Measurements from ENCODE around the gene HGF. TPM values are rescaled to one million over a fixed set of nuclear protein-coding genes. Genes with fewer than 3 reads are reported as not detected.

Gene HGF
- total RNA-seq, 4 donors from 2014 or later, result 5.0 to 13.4 (median 5.6) TPM

DNA sequence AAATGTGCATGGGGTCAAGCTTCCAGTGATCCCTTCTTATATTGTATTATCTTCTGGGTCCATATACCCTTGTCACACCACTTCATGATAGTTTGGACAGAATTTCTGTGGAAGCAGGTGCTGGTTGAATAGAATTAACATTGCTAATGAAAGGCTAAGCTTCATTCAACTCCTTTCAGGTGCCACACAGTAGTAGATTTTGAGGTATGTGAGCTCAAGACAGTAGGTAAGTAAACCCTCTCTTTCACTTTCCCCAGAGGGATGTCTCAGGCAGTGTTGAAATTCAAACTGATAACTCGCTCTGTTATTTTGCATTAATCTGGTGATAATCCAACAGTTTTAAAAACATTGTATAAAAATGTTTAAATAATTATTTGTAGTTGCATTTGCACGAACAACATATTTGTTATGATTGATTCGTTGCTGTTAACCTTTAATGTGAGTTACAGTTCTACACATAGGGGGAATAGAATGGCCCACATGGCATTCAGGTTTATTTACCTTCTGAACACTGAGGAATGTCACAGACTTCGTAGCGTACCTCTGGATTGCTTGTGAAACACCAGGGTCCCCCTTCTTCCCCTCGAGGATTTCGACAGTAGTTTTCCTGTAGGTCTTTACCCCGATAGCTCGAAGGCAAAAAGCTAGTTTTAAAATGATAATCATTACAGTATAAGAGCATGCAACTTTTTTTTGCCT, 18.1 kb downstream of the HGF start:
- Histone ChIP-seq H3K27ac (replicated peaks in 1 of 4) (no peak overlapping the region), H3K9me3 (no peaks in the 10 kb centered on the region), H3K4me3 (no peak overlapping the region), H3K36me3 (peaks cover 0 to 18% (median 0%) of the 10 kb centered on the region in 4 donors), H3K27me3 (no peaks in the 10 kb centered on the region), H3K4me1 (peaks cover 0 to 8% (median 6%) of the 10 kb centered on the region in 4 donors)
- TF ChIP-seq POLR2AphosphoS5 (IDR thresholded peaks at IDR 0.05) (no peak), POLR2A (IDR thresholded peaks at IDR 0.05; ENCODE audit: low read depth) (no peak), EP300 (IDR thresholded peaks at IDR 0.05) (no peak)
- TF ChIP-seq, protein P1, sequence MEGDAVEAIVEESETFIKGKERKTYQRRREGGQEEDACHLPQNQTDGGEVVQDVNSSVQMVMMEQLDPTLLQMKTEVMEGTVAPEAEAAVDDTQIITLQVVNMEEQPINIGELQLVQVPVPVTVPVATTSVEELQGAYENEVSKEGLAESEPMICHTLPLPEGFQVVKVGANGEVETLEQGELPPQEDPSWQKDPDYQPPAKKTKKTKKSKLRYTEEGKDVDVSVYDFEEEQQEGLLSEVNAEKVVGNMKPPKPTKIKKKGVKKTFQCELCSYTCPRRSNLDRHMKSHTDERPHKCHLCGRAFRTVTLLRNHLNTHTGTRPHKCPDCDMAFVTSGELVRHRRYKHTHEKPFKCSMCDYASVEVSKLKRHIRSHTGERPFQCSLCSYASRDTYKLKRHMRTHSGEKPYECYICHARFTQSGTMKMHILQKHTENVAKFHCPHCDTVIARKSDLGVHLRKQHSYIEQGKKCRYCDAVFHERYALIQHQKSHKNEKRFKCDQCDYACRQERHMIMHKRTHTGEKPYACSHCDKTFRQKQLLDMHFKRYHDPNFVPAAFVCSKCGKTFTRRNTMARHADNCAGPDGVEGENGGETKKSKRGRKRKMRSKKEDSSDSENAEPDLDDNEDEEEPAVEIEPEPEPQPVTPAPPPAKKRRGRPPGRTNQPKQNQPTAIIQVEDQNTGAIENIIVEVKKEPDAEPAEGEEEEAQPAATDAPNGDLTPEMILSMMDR (IDR thresholded peaks at IDR 0.05), result no peak
- intact Hi-C loops (cut with DNase I), result no loop called here
- DNase-seq (ENCODE audit: extremely low spot score), result no peak
- 79% methylated on average over 9 of the region's 9 CpGs for WGBS

GRCh38 chr7:81745637-81746036, 24.2 kb downstream of the HGF start:
- no peak overlapping the region for H3K4me3 ChIP-seq
- H3K36me3 ChIP-seq, result peaks cover 0 to 12% (median 4%) of the 10 kb centered on the region in 4 donors
- H3K9me3 ChIP-seq, result no peaks in the 10 kb centered on the region
- 81% methylated on average over 2 of the region's 2 CpGs for WGBS
- TF ChIP-seq EP300 (IDR thresholded peaks at IDR 0.05) (no peak), POLR2A (IDR thresholded peaks at IDR 0.05; ENCODE audit: low read depth) (no peak), POLR2AphosphoS5 (IDR thresholded peaks at IDR 0.05) (no peak)
- TF ChIP-seq, protein P1 (IDR thresholded peaks at IDR 0.05), result no peak
- H3K4me1 ChIP-seq, result no peaks in the 10 kb centered on the region
- no peaks in the 10 kb centered on the region for H3K27me3 ChIP-seq
- no peak overlapping the region for H3K27ac ChIP-seq (replicated peaks in 1 of 4)
- intact Hi-C loops (cut with DNase I), result no loop called here
- no peak for DNase-seq (ENCODE audit: extremely low spot score)

DNA sequence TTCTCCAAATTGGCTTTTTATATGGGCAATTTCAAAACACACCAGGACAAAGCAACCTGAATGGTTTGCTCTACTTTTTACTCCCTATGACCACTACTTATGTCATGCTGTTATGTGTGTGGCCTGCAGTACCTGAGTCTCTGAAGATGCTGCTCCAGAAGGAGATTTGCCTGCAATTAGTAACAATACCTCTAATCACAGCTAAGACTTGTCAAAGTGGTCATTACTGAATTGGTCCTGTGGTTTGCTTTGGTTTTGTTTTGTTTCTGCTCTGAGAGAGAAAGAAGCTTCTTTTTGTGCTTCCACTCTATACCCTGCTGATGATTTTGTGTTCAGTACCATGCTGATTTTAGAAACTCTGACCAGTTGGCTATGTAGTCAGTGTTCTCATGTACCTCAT, 25.5 kb downstream of the HGF start:
- no peak overlapping the region for H3K4me3 ChIP-seq
- TF ChIP-seq EP300 (IDR thresholded peaks at IDR 0.05) (no peak), POLR2AphosphoS5 (IDR thresholded peaks at IDR 0.05) (no peak), POLR2A (IDR thresholded peaks at IDR 0.05; ENCODE audit: low read depth) (no peak)
- TF ChIP-seq, protein P1 (IDR thresholded peaks at IDR 0.05), result no peak
- H3K27me3 ChIP-seq, result no peaks in the 10 kb centered on the region
- H3K4me1 ChIP-seq, result no peaks in the 10 kb centered on the region
- DNase-seq (ENCODE audit: extremely low spot score), result no peak
- peaks cover 0 to 12% (median 4%) of the 10 kb centered on the region in 4 donors for H3K36me3 ChIP-seq
- intact Hi-C loops (cut with DNase I), result no loop called here
- H3K27ac ChIP-seq (replicated peaks in 1 of 4), result no peak overlapping the region
- H3K9me3 ChIP-seq, result no peaks in the 10 kb centered on the region

DNA sequence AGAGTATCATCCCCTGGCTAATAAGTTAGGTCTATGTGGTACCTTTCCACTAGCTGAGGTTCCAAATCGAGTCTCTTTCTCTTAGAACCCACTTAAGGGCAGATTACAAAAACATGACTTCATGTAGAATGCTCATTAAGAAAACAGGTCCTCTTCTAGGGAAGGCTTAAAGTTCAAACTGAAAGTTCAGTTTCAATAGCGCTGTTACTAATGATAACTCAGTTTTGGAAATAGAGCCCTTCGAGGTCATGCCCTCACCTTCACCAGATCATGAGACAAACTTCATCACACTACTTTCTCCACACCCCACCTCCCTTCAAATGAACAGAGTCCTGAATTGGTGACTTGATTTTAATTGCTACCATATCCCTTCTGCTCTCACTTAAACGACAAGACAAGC, 26.2 kb downstream of the HGF start:
- no peaks in the 10 kb centered on the region for H3K9me3 ChIP-seq
- TF ChIP-seq POLR2A (IDR thresholded peaks at IDR 0.05; ENCODE audit: low read depth) (no peak), EP300 (IDR thresholded peaks at IDR 0.05) (no peak), POLR2AphosphoS5 (IDR thresholded peaks at IDR 0.05) (no peak)
- TF ChIP-seq, protein P1 (IDR thresholded peaks at IDR 0.05), result no peak
- no peak for DNase-seq (ENCODE audit: extremely low spot score)
- no peaks in the 10 kb centered on the region for H3K27me3 ChIP-seq
- H3K4me3 ChIP-seq, result no peak overlapping the region
- 86% methylated on average over 4 of the region's 4 CpGs for WGBS
- H3K27ac ChIP-seq (replicated peaks in 1 of 4), result no peak overlapping the region
- H3K36me3 ChIP-seq, result peaks cover 0 to 12% (median 4%) of the 10 kb centered on the region in 4 donors
- intact Hi-C loops (cut with DNase I), result no loop called here
- H3K4me1 ChIP-seq, result no peaks in the 10 kb centered on the region

- no peak for DNase-seq (ENCODE audit: extremely low spot score)
- intact Hi-C loops (cut with DNase I), result no loop called here
- Histone ChIP-seq H3K27ac (replicated peaks in 1 of 4) (no peak overlapping the region), H3K4me3 (no peak overlapping the region), H3K27me3 (no peaks in the 10 kb centered on the region), H3K36me3 (peaks cover 0 to 12% (median 4%) of the 10 kb centered on the region in 4 donors), H3K9me3 (no peaks in the 10 kb centered on the region), H3K4me1 (no peaks in the 10 kb centered on the region)
- WGBS, result 88% methylated on average over 9 of the region's 9 CpGs
- TF ChIP-seq POLR2A (IDR thresholded peaks at IDR 0.05; ENCODE audit: low read depth) (no peak), POLR2AphosphoS5 (IDR thresholded peaks at IDR 0.05) (no peak), EP300 (IDR thresholded peaks at IDR 0.05) (no peak)
- TF ChIP-seq, protein P1 (IDR thresholded peaks at IDR 0.05), result no peak
Measured at GRCh38 chr7:81743201-81743600, 26.6 kb downstream of the HGF start.
